ENCODE data around the gene NT5DC4.
A peak's percentile ranks its signal among the peaks of the same experiment; 100 is the strongest.

Gene NT5DC4

GRCh38 chr2:112720785-112721184 is at the start of gene NT5DC4:
NT5DC4 (plus strand) TSS chr2:112721020; CDS start chr2:112721080, 60 bp downstream.
- DNase-seq, result no peak

- peak; percentile 23 for DNase-seq
Measured at GRCh38 chr2:112671801-112672200, 49.0 kb upstream of the NT5DC4 start.

GRCh38 chr2:112673008-112673407 is 47.8 kb upstream of the NT5DC4 start:
- no peak for DNase-seq

GRCh38 chr2:112674229-112674628 is 46.6 kb upstream of the NT5DC4 start:
- DNase-seq, result no peak

GRCh38 chr2:112679484-112679883 is 41.3 kb upstream of the NT5DC4 start:
- DNase-seq, result no peak

GRCh38 chr2:112680666-112681101 is 40.1 kb upstream of the NT5DC4 start:
- no peak for DNase-seq

- no peak for DNase-seq
Measured at GRCh38 chr2:112682101-112682500, 38.7 kb upstream of the NT5DC4 start.

- DNase-seq, result no peak
Measured at GRCh38 chr2:112683550-112684414, 37.0 kb upstream of the NT5DC4 start.

GRCh38 chr2:112684415-112684775 is 36.4 kb upstream of the NT5DC4 start:
- no peak for DNase-seq

- no peak for DNase-seq
Measured at GRCh38 chr2:112685271-112685884, 35.4 kb upstream of the NT5DC4 start.

GRCh38 chr2:112686348-112687217 is 34.2 kb upstream of the NT5DC4 start:
- no peak for DNase-seq

GRCh38 chr2:112687522-112687921 is 33.3 kb upstream of the NT5DC4 start:
- DNase-seq, result no peak

GRCh38 chr2:112688086-112688880 is 32.5 kb upstream of the NT5DC4 start:
- DNase-seq, result no peak

GRCh38 chr2:112690853-112691401 is 29.9 kb upstream of the NT5DC4 start:
- DNase-seq, result no peak

GRCh38 chr2:112691881-112692281 is 28.9 kb upstream of the NT5DC4 start:
- no peak for DNase-seq

- no peak for DNase-seq
Measured at GRCh38 chr2:112692495-112692911, 28.3 kb upstream of the NT5DC4 start.

GRCh38 chr2:112692918-112693317 is 27.9 kb upstream of the NT5DC4 start:
- no peak for DNase-seq

GRCh38 chr2:112693596-112693995 is 27.2 kb upstream of the NT5DC4 start:
- DNase-seq, result no peak

GRCh38 chr2:112694182-112694581 is 26.6 kb upstream of the NT5DC4 start:
- no peak for DNase-seq

- no peak for DNase-seq
Measured at GRCh38 chr2:112698834-112699515, 21.8 kb upstream of the NT5DC4 start.

- DNase-seq, result no peak
Measured at GRCh38 chr2:112699984-112700667, 20.7 kb upstream of the NT5DC4 start.

Measured in NCI-H1417 treated with DMSO at 0.1 percent for 48 hours (cell line).